Activated T-cell treated with anti-CD3 and anti-CD28 coated beads for 24 hours (primary cell): ENCODE measurements around the gene CGB2.
"Not testable (repeated sequence)": the region's sequence is repeated elsewhere in the genome, so short reads cannot be mapped to it uniquely, and the experiment has no call there.

Source experiments
- DNase-seq: peaks from one replicate; pipeline ENCODE4 v3.0.0-alpha.2; 2020; ENCODE audit warnings: low read depth

The CGB2 gene

DNA sequence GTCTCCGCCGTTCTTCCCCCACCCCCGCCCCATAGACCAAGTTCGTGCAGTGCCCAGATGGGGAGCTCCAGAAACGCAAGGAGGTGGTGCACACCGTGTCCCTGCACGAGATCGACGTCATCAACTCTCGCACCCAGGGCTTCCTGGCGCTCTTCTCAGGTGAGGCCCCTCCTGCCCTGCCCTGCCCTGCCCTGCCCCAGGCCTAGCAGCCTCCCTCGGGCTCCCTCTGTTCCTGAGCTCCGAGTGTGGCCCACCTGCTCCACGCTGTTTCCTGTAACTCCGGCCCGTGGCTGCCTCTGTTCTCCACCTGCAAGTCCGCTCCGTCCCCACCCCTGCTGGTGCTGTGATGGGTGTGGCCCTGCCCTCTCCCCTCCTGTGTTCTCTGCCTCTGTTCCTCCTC lies 21.2 kb upstream of the CGB2 start:
- DNase-seq, result no peak

DNA sequence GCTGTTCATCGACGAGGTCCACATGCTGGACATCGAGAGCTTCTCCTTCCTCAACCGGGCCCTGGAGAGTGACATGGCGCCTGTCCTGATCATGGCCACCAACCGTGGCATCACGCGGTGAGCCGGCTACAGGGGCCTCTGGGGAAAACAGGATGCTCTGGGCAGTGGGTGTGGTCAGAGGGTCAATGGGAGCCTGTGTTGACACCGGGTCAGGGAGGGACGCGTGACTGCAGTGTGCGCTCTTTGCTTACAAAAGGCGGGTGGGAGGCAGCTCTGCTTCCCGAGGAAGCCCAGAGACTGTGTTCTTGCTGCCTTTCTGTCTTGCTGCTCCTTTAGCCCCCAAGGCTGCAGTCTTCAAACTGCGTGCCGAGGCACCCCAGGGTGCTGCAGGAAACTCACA lies 20.5 kb upstream of the CGB2 start:
- no peak for DNase-seq

DNA sequence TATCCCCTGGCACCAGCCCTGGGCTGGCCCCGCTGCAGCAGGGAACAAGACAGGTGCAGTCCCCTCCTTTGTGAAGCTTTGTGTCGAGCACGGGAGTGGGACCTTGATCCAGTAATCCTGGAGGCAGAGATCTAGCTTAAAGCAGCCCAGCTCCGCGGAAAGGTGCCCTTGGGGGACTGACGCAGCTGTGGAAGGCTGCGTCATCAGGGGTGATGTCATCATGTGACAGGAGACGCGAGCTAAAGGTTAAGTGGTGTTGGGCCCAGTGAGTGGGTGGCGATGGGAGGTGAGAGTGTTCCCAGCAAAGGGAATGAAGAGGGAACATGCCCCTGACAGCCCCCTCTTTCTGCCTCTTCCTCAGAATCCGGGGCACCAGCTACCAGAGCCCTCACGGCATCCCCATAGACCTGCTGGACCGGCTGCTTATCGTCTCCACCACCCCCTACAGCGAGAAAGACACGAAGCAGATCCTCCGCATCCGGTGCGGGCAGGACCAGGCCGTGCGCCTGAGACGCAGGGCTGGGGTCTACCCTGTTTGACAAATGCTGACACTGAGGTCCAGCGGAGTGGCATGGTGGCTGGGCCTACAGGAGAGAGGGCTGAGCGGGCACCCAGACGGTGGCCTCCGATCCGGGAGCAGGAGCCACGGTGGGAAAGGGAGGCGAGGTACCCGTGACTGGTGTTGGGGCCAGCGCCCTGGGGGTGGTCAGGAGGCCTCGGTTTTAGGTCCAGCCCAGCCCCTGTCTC lies 17.4 kb upstream of the CGB2 start:
- no peak for DNase-seq

DNA sequence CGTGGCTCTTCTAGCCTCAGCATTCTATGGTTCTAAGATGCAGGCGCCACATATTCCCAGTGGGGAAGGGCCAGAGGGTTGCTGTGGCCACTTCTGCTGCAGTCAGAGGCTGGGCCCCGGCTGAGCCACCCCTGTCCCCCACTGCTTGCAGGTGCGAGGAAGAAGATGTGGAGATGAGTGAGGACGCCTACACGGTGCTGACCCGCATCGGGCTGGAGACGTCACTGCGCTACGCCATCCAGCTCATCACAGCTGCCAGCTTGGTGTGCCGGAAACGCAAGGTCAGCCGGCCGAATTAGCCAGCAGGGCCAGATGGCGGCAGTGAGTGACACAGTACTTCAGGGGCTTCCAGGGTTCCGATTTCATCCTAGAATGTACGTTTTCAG lies 16.8 kb upstream of the CGB2 start:
- no peak for DNase-seq

DNA sequence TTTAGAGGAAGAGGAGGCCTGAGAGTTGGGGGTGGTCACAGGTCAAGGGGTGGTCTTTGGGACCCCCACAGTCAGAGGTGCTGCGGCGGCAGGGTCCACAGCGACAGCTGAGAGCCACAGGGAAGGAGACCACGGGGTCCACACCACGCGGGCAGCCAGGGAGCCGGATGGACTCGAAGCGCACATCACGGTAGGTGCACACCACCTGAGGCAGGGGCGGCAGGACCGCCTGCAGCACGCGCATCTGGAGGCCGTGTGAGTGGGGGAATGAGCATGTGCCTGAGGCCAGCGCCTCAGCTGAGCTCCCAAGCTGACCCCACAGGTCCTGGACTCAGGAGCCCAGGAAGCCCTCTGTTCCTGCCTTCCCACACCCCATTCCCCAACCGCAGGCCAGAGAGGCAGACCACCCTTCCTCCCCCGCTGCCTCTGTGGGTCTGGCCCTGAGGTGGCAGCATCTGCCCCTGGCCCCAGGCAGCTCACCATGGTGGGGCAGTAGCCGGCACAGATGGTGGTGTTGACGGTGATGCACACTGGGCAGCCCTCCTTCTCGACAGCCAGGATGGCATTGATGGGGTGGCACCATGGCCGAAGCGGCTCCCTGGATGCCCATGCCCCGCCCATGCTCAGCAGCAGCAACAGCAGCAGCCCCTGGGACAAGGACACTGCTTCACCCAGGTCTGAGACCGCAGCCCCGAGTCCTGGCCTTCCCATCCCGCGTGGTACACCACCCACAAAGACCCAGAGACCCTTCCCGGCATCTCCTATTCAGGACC lies 15.4 kb upstream of the CGB2 start:
- DNase-seq, result no peak

DNA sequence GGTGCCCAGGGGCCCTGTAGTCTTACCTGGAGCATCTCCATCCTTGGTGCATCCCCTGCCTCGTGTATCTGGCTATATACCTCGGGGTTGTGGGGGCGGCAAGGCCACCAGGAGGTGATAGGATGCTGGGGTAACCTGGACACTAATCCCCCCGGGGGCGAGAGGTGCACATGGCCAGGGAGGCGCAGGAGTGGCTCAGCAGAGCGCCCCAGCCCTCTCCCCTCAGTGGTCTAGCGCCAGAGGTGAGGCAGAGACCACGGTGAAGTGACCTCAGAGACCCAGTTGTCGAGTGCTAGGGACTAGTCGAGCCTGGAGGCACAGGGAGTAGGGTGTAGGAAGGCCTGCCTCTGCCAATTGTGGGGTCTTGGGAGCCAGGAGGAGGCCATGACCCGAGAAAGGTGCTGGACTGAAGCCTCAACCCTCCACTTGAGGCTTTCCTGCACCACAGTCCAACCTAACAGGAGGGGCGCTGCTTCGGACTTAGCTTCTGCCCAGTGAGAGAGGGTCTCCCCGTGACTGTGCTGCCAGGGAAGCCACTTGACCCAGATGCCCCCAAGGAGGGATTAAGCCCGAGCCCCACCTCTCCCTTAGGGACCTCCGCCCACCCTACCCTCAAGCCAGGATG lies 14.5 kb upstream of the CGB2 start, which contains the start of gene LHB:
TSS of gene LHB (minus strand) at position 51 of the 625 bp plus-strand sequence. CDS start at position 41, 10 bp downstream.
- no peak for DNase-seq

DNA sequence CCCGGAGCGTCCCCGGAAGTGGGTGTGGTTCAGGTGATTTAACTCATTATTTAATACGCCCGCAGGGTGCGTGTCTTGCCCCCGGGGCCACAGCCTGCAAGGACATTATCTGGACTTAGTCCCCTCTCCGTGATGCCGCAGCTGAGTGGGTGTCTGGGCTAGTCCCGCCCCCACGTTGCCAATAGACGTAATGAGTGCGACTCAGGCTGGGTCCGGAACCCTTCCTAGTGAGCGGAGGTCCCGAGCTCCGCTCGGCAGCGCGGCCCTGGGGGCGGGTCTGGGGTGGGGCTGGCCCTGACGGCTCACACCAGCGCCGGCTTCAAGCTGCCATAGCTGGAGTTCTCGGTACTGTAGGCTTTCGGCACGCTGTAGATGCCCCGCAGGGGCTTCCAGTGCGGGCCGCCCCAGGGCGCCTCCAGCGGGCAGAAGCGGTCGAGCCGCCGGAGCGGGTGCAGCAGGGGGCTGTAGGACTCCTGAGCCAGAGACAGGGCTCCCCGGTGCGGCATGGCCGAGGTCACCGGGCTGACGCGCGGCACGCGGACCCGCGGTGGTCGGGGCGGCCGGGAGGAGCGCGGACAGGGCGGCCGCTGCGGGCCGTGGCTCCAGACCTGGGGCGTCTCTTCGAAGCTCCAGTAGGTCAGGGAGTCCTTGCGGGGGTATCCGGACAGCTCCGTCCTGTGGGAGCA lies 13.9 kb upstream of the CGB2 start:
- DNase-seq, result peak; percentile 42

DNA sequence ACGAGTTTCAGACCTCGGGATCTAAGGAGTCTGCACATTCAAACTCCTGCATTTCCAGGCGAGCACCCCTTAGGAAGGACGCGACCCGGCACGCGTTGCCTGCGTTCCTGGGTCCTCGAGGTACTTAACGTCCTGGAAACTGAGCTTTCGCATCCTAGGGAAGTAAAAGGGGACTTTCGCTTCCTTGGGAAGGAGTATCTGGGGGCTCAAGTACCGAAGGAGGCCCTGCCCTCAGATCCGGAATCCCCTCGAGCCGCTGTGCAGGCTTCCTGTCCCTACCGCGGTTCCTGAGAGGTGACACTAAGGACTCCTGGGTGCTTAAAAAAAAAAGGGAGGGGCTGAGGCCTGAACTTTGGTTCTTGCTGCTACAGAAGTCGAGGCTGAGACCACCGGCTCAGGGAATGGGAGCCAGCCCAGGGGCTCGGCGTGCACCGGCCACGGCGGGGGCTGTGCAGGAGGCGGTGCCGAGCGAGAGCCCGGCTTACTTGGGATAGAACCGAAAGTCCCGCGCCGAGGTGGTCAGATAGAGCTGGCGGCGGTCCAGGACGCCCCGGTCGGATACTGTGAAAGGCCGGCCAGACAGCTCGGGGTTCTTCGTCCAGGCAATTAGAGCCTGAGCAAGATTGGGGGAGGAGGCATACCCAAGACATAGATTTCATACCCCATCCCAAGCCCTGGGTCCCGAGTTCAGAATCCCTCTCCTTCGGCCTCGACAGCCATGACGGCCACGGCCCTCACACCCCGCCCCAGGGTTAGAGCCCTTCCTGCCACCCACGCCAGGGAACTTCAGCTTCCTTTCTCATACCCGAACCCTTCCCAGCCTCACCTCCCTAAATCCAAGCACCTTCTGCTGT lies 13.1 kb upstream of the CGB2 start:
- not testable (repeated sequence) for DNase-seq

DNA sequence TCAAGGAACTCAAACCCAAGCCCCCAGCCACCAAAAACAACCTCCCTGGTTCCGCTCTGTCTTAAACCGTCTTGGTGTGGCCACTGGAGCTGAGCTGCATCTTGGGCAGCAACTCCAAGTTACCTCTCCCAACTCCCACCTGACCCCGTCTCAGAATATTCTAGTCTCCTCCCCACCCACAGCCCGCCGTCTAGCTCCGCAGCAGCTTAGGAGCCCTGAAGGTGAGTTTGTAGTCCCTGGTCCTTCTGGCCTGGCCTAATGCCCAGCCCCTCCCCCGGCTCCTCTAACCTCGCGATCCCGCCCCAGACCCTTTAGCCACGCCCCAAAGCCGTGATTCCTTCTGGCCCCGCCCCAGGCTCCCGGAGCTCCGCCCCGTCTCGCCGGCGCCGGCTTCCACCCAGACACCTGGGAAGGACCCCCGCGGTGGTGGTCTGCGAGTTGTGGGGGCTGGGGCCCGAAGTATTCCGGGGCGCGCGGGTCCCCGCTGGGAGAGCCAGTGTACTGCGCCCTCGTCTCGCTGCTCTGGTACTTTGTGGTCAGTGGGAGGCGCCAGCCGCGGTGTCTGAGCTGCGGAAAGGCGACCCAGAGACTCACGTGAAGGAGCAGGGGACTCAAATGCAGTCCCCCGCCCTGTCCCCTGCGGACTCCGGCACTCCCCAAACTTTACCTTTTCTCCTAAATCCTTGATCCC lies 12.3 kb upstream of the CGB2 start:
- peak; percentile 49 for DNase-seq

DNA sequence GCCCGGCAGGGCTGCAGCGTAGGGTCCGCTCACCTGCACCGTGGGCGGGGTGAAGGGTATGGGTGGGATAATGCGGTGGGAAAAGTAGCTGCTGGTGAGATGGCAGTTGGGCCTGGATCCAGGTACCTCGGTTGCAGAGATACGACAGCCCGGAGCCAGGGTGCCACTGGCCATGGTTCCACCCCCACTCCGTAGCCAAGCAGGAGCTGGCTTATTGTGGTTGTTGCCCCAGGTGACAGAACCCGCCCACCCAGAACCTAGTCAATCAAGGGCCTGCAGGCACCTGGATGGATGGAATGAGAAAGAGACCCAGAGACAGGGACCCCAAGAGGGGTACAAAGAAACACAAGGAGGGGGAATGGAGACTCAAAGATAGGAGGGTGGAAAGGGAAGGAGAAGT lies 11.3 kb upstream of the CGB2 start:
- no peak for DNase-seq

DNA sequence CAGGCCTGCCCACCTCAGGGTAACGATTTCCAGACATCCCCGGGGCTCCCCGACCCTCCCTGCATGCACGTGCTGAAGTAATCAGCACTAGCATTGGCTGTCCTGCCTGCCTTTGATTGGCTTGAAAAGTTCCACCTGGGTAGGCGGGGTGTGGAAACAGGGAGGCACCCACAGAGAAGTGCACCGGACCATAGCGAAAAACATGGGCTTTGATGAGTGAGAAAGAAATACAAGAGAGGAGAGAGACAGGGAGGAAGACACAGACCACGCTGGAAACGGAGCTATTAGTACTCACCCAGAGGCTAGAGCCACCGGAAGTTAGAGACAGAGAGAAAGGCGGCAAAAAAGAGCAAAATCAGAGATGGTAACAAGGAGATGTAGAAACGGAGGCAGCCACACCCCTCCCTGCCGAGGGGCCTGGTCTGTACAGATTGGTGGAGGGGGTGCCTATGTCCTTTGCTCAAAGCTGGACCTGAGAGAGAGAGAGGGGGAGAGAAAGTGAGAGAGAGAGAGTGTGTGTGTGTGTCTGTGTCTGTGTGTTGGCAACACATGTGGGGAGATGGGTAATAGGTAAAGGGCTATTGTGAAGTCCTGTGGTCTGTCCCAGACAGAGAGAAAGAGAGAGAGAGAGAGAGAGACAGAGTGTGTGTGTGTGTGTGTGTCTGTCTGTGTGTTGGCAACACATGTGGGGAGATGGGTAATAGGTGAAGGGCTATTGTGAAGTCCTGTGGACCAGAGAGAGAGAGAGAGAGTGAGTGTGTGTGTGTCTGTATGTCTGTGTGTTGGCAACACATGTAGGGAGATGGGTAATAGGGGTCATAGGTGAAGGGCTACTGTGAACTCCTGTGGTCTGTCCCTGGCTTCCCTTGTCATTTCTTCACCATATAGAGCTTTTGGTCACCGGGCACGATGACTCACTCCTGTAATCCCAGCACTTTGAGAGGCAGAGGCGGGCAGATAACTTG lies 10.5 kb upstream of the CGB2 start:
- DNase-seq, result no peak

DNA sequence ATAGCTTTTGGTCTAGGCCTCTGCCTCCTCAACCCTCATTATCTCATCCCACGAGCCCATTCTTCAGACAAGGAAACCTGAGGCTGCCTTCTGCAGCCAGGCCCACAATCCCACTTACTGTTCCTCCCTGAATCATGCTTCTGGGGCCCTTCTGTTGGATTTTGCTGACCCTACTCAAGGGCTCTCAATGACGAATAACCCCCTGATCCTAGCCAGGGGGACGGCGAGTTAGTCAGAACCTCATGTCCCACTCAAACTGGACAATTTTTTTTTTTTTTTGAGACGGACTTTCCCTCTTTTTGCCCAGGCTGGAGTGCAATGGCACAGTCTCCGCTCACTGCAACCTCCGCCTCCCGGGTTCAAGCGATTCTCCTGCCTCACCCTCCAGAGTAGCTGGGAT lies 9.6 kb upstream of the CGB2 start:
- no peak for DNase-seq

DNA sequence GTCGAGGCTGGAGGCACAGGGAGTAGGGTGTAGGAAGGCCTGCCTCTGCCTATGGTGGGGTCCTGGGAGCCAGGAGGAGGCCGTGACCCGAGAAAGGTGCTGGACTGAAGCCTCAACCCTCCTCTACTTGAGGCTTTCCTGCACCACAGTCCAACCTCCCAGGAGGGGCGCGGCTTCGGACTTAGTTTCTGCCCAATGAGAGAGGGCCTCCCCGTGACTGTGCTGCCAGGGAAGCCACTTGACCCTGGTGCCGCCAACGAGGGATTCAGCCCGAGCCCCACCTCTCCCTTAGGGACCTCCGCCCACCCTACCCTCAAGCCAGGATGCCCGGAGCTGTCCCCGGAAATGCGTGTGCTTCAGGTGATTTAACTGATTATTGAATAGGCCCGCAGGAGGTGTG lies 7.5 kb upstream of the CGB2 start, which contains the start of gene CGB3:
TSS of gene CGB3 (minus strand) at position 101 of the 400 bp plus-strand sequence. CDS start 362 bp downstream, outside the sequence.
- DNase-seq, result not testable (repeated sequence)

DNA sequence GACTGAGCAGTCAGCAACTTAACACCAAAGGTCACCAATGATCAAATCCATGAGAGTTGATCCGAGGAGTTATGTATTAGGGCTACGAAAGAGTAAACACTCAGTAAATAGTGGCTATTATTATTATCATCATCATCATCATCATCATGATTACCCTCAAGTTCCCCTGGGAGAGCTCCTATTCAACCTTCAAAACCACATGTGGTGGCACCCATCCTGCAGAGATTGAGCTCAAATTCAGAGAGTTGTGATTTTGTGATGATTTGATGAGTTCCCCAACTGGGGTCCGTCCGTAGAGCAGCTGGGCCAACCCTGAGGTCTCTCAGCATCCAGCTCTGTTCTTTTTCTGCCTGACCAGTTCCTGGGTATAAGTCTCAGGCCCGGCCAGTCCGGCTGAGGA lies 6.6 kb upstream of the CGB2 start:
- DNase-seq, result not testable (repeated sequence)

DNA sequence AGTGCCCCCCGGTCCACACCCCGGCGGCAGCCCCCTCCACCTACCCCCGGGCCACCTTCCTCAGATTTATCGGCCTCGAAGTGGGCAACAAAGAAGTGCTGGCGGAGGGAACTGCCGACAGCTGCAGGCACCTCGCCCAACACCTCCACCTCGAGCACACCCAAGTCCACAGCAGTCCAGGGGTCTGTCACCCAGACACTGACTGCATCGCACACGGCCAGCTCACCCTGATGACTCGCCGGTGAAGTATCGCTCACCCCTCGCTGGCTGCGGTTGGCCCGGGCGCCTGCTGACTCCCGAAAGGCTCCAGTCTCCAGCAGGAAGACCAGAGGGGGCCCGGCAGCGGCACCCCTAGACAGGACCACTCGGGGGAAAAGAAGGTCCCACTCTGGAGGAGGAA lies 6.1 kb upstream of the CGB2 start:
- not testable (repeated sequence) for DNase-seq

DNA sequence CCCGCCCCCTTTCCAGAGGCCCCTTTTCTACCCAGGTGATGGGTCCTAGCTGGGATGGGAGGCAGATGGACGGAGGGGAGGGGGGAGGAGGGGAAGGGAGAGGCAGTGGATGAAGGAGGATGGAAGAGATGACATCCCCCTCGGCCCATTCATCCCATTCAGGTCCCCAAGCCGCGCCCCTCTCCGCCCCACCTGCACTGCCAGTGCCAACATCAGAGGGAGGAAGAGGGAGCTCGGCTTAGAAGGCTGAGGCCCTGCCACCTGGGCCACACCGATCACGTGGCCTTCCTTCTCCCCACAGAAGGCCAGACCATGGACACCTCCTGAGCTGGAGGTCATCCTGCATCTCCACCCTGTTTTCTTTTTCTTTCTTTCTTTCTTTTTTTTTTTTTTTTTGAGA lies 3.0 kb upstream of the CGB2 start:
- DNase-seq, result not testable (repeated sequence)

DNA sequence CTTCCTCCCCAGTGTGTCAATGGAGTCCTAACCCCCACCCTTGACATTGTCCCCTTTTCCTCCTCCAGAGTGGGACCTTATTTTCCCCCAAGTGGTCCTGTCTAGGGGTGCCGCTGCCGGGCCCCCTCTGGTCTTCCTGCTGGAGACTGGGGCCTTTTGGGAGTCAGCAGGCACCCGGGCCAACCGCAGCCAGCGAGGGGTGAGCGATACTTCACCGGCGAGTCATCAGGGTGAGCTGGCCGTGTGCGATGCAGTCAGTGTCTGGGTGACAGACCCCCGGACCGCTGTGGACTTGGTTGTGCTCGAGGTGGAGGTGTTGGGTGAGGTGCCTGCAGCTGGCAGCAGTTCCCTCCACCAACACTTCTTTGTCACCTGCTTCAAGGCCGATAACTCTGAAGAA lies 1.9 kb upstream of the CGB2 start:
- not testable (repeated sequence) for DNase-seq

DNA sequence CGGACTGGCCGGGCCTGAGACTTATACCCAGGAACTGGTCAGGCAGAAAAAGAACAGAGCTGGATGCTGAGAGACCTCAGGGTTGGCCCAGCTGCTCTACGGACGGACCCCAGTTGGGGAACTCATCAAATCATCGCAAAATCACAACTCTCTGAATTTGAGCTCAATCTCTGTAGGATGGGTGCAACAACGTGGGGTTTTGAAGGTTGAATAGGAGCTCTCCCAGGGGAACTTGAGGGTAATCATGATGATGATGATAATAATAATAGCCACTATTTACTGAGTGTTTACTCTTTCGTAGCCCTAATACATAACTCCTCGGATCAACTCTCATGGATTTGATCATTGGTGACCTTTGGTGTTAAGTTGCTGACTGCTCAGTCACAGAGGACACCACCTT lies 1.4 kb upstream of the CGB2 start:
- not testable (repeated sequence) for DNase-seq

DNA sequence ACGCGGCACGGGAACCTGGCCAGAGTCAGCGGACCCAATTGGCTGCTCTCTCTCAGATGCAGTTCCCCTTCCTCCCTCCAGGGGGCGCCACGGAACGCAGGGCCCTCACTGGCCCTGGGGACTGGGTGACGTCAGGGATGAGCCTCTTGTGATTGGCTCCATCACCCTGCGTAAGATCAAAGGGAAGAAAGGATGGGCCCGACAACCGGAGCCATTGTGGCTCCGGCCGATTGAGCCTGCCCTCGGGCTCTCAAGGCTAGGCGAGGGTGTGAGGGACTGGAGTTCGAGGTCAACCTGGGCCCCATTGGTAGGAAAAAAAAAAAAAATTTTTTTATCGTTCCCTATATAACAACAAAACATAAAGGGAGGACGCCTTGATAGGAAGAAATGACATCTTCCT lies 5.1 kb downstream of the CGB2 start, which contains the start of gene CGB1:
TSS of gene CGB1 (minus strand) at position 81 of the 400 bp plus-strand sequence. CDS start 184 bp downstream, outside the sequence.
- peak; percentile 28 for DNase-seq
